SKM-1 treated with dmso at 0.1 percent for 144 hours (cell line): ENCODE results near the gene MSRB2.
A peak's percentile ranks its signal among the peaks of the same experiment; 100 is the strongest.
"Not testable (repeated sequence)": the region's sequence is repeated elsewhere in the genome, so short reads cannot be mapped to it uniquely, and the experiment has no call there.

Source experiments
- DNase-seq: peaks from one replicate; lab custom pipeline; 2025; ENCODE audit not compliant: unreplicated experiment; lab: John Stamatoyannopoulos, UW

Gene MSRB2

DNA sequence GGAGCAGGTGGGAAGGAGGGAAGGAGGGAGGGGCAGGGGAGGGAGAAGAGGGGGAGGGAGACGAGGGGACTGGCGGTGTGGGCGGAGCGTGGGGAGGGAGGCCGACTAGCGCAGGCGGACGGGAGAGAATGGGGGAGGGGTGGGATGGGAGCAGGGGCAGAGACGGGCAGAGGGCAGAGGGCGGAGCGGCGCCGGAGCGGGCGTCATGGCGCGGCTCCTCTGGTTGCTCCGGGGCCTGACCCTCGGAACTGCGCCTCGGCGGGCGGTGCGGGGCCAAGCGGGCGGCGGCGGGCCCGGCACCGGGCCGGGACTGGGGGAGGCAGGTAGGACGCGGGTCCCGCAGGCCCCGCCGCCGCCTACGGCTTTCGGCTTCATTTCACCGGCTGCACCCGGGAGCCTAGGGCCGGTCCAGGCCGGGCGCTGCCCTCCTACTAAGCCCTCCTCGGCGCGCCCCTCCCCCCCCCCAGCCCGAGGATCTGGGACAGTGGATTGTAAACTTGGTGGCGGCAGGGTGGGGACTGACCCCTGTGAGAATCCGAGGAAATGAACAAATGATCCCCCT, at the start of gene MSRB2:
TSS of gene MSRB2 (plus strand) at position 176 of the 562 bp plus-strand sequence. CDS start at position 206, 30 bp downstream.
- DNase-seq = peak; percentile 63

DNA sequence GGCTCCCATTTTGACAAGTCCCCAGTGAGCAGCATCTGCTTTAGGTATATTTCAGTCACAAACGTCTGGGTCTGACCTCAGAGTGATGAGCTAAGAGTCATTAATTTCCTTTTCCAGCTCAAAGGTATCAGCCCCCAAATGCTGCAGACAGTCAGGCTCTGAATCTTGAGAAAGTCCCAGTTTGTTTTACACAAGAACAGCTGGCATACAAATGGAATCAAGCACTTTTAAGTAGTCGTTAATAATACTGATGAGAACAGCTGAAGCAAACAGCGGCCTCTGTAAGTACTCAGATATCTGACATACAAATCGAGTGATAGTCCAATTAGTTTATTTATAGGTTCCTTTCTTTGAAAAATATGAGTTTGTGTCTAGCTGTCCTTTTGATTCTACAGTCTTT, 49.4 kb upstream of the MSRB2 start:
- no peak for DNase-seq

DNA sequence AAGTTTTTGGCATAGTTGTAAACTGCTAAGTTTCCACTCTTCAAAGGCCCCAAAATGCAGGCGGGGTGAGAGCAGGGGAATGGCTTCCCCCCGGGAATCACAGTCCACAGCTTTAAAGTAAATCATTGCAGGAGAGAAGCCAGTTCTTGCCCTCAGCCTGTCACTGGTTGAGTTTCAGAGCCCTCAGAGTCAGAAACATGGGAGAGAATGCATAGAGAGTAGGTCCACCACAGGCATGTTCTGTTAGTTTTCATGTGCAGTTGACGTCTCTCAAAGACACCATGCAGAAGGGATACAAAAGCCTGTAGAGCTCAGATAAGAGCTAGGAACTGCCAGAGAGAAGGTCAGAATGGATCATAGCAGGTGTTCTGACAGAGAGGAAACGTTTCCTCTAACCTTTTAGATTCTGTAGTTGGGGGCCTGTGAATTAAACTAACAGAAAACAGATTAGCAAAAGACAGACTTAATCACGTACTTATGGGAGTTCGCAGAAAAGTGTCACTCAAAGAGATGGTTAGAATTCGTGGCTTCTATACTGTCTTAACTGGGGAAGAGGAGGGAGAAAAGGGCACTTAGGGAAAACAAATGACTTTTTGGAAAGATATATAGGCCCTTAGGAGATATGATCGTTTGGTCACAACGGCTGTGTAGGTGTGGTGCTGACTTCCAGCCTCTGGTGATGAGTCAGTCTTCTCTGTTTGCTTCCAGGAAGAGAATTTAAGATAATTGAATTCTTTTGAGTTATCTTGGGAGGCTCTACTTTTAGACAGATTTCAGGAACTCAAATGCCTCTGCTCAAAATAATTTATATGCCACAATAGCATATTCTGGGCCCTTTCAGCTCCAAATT, 48.0 kb upstream of the MSRB2 start:
- no peak for DNase-seq

DNA sequence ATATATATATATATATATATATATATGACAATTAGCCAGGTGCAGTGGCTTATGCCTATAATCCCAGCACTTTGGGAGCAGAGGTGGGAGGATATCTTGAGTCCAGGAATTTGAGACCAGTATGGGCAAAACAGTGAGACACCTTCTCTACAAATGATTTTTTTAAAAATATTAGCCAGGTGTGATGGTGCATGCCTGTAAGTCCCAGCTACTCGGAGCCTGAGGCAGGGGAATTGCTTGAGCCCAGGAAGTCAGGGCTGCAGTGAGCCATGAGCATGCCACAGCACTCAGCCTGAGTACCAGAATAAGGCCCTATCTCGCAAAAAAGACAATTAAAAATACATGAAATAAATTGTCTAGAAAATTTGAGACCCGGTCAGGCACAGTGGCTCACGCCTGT, 47.2 kb upstream of the MSRB2 start:
- no peak for DNase-seq

DNA sequence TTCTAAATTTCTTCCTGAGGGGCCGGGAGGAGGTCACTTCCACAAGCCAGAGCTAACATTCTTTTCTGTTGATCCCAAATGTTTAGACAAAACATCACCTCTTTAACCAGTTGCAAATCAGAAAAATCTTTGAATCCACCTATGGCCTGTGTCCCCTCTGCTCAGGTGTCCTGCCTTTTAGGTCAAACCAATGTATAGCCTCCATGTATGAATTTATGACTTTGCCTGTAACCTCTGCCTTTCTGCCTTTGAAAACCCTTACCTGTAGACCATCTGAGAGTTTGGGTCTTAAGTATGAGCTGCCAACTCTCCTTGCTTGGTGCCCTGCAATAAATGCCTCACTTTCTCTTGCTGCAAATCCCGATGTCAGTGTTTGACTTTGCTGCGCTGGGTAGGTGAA, 44.1 kb upstream of the MSRB2 start:
- no peak for DNase-seq

DNA sequence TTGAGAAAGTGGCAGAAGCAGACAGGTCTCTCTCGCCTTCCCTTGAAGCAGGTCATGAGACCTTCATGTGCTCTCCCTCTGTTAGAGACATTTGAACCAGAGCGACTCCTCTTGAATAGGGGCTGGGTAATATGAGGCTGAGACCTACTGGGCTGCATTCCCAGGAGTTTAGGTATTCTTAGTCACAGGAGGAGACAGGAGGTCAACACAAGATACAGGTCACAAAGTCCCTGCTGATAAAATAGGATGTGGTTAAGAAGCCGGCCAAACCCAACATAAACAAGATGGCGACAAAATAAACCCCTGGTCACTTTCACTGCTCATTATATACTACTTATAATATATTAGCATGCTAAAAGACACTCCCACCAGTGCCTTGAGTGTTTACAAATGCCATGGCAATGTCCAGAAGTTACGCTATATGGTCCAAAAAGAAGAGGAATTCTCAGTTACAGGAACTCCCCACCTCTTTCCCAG, 43.5 kb upstream of the MSRB2 start:
- no peak for DNase-seq

DNA sequence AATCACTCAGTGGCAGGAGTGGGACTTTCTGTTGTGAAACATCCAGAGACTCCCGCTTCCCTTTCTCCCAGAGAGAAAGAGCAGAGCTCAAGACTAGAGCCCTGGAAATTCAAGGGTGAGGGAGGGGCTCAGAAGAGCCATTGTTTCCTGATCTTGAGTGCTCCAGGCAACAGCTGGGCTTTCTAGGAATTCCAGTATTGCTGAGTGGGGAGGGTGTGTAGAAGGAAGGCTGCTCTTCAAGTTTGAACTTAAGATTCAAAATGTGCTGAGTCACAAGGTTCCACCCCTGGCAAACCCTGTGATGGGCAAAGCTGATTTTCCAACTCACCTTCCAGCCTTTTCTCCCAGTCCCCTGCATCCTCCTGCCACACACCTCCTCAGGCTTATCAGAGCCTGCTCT, 42.3 kb upstream of the MSRB2 start:
- no peak for DNase-seq

DNA sequence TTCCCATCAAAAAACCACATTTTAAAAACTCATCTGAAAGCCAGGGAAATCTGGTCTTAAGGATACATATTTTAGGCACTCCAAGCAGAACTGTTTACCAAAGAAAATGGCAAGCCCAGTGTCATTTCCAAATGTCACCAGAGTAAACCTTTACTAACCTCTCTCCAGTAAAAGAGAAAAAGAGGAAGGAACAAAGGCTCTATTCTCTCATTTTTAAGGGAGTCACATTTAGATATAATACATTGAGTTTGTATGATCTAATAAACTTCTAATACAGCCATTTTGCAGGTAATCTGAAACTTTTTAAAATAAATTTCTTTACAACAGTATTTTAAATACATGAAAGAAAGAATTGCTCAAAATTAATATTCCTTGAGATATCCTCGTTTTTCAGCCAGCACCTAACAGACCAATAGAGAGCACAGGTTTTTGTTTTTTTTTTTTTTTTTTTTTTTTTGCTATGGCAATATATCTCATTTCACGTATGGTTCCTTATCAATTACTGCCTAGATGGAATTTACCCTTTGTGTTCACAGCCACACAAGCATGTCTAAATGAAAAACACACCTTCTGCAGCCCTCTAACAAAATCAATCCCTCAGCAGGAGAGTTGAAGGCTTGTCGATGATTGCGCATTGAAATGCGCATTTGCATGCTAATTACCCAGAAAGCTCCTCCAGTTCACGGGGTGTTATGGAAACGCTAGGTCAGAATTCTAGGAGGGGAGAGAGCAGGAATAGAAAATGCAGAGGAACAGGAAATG, 39.8 kb upstream of the MSRB2 start:
- no peak for DNase-seq

DNA sequence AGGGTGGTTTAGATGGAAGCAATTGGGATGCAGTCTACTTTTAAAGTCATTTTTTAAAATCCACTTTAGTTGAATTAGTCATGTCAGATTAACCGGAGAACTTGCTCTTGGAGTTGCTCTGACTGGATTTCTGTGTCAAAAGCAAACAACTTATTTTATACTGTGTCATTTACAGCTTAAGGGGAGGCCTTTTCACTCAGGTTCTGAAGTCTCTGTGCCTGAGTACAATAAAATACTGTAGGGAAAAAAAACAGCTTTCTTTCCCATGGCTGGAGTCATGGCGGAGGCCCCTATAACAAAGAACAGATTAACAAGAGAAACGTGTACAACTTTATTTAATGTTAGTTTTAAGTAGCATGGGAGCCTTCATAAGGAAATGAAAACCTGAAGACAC, 39.2 kb upstream of the MSRB2 start:
- DNase-seq = no peak

DNA sequence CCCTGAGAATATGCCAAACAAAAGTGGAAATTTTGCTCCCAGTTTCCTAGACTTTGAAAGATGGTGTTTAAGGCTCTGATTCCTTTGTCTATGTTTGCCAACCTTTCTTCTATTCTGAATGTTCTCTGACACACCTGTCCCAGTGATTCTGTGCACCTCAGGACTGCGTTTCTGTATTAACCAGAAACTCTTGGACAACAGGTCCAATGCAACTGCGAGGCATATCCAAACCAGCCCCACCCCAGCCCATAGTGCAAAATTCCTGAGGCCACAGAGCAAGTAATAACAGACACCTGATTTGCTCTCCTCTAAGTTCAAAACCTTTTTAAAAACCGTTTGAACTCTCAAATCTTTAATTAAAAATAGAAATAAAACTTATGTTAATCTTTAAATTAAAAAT, 37.0 kb upstream of the MSRB2 start:
- DNase-seq = no peak

DNA sequence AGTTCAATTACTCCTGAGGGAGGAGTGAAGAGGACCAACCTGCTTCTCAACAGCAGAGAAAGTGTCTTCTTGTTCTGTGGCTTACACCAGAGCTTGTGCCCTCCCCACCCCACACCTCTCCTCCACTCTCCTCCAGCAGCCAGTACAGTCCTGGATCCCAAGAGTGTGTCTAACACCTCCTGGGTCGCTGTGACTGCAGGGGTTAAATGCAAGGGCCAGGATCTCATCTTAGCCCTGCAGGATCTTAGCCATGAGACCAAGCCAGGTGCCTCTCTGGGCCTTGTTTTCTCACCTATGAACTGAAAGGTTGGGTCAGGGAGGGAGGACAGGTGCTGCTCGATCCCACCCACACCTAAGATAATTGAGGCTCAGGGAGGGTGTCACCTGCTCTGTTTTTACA, 34.5 kb upstream of the MSRB2 start:
- DNase-seq = no peak

DNA sequence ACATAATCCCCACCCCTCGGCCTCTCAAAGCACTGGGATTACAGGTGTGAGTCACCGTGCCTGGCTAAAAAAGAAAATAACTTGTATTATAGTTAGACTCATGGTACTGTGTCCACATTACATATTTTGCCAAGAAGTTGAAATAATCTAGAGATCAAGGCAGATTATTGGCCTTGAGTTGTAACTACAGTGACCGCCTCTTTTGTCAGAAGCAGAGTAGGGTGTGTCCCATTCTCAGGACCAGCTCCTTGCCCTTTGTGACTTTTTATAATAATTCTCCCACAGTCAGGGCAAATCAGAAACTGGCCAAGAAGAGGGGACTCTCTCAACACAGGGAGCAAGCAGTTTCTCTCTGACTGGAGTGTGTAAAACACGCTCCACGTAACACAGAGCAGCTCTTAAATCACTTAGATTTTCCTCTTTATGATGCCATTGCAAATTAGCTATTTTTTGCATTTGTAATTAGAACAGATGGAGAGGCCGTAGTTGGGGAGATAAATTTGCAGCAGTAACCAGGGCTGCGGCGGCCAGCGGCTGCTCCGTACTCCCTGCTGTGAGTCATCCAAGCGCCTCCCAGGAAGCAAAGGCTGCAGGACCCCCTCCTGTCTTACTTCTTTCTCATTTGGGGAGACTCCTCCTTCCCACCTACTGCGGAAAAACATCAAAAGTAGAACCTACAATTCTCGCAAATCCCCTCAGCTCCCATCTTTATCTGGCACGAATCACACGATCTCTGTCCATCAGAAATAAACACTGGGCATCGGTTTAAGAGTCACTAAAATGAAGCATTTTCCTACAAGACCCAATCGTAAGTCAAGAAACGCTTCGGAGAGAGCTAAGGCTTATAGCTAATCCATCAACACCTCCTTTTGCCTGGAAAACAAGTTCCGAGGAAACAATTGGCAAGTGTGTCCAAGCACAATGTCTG, 32.1 kb upstream of the MSRB2 start:
- DNase-seq = no peak

DNA sequence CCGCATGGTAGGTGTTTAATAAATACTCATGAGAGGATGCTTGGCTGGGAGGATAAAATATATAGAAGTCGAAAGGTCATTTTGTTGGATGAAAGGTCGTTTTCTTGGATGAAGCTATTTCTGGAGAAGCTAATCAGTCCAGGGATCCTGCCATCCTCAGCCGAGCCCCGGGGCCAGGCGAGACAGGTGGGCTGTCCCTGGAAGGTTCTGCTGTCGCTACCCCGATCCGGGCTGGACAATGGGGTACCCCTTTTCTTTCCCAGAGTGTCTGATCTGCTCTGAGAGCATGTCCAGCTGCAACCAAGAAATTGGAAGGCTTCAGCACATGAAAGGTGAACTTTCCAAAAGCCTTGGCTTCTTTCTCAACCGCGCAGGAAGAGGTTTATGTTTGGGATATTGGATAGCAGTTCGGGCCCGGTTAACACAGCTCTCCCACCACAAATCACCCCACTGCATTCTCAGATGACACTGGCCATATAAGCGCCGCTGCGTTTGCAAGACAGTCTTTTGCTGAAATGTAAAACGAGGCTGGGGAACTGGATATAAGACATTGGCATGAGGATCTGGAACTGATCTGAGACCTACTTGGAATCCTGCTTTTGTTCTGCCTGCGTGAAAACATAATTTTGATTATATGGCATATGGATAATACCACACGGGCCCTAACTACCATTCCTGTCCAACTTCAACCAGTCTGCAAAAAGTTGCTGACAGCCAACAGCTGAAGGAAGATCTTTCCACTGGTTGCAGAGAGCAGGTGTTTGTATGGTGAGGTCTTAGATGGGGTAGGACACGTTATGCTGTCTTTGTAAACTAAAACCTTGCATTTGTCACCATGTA, 31.2 kb upstream of the MSRB2 start:
- no peak for DNase-seq

DNA sequence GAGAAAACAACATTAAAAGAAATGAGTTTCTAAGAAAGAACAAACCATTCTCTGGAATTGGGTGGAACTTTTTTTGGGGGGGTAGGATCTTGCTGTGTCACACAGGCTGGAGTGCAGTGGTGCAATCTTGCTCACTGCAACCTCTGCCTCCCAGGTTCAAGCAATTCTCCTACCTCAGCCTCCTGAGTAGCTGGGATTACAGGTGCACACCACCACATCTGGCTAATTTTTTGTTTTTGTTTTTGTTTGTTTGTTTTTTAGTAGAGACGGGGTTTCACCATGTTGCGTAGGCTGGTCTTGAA, 30.6 kb upstream of the MSRB2 start:
- DNase-seq = not testable (repeated sequence)

DNA sequence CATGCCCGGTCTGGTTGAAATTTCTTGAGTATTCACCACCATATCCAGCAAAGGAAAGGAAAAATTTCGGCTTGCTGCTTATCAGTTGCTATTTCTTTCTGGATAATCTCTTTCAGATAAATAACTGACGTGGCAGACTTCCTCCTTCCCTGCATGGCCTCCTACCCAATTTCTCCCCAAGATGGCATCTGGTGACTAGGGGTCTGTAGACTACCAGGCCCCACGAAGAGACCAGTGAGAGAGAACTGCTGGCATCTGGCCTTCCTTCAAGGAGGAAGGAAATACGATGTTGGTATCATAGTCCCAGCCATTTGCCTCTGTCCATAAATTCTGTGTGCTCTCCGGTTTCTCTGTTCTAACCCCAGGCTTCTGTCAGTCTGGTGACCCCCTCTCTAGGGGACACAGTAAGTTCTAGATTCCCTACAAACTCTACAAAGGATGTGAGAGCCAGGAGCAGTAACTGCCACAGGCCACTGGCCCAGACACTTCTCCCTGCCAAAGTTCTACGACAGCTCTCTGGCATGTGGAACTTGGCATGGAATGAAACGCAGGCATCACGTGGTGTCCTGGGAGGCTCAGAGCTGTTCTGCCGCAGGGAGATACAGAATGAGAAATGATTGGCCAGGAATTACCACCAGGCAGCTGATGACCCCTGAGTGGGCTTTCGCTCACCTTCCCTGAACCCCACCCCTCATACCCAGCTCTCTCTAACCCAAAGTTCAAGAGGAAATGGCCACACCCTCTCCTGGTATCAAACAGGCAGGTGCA, 30.0 kb upstream of the MSRB2 start:
- DNase-seq = no peak

DNA sequence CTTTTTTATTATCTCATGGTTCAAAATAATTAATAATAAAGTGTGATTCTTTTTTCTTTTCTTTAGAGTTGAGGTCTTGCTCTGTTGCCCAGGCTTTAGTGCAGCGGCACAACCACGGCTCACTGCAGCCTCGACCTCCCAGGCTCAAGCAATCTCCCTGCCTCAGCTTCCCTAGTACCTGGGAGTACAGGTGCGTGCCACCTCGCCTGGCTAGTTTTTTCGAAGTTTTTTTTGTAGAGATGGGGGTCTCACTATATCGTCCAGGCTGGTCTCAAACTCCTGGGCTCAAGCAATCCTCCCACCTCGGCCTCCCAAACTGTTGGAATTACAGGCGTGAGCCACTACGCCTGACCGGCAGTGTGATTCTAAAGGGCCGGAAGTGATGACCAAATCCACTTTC, 28.0 kb upstream of the MSRB2 start:
- DNase-seq = no peak

DNA sequence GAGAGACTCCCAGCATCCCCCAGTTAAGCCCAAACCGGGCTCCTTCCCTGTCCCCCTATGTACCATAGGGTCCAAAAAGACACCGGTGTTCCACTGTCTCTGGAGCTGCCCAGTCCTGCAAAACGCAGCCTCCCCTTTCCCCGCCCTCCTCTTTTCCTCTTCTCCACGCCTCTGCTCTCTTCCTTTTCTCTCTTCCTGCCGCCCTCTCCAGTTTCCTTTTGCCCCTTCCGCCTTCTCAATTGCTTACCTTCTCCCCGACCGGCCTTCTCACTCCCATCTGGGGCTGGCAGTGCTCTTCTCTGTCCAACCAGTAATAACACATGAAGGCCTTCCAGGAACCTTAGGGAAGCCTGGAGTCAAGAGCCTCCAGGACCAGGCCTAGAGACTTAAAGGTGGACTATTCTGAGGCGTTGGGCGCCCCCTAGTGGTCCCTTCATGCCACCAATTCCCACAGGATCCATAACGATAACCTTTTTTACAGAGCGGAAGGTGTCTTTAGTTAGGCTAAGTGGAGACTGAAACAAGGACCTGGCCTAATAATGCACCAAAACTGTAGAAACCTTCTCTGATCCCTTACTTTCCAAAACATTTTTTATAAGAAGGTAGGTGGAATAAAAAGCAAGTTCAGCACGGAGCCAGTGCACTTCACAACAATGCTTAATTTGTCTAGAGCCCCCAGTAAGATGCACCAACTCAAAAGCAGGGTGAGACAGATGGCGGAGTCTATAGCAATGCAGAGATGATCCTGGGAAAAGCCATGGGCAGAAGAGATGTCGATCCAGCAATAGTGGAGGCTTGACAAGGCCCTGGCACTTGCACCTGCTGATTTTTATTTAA, 27.2 kb upstream of the MSRB2 start:
- DNase-seq = no peak

DNA sequence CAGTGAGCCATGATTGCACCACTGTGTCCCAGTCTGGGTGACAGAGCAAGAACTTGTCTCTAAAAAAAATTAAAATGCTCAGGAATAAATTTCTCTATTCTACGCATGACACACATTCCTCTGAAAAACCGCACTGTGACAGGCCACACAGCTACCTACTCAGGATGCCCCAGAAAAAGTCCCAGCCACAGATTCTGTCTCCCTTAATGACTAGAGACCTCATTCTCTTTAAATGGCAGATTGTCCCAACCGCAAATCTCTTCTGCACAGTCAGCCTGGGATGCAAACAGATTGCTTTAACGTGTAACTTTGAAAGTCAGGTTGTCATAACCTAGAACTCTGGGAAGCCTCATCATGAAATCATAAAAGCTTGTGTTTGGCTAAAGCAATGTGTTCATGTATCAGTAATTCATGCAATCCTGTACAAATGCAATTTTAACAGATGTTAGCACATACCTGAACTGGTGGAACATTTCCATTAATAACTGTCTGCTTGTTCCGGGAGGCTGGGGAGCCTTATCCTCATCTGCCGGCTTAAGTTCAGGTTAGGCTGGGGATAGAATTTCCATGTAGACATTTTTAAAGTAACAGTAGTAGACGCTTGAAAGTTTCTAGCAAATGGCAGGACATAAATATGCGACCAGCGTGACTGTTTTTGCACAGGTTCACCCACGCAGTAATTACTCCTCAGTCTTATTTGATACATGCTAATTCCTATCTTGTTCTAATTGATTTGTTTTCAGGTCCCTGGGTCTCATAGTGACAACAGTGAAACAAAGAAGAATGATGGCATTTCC, 26.2 kb upstream of the MSRB2 start:
- no peak for DNase-seq
